HCT116 (cell line): ENCODE results near the gene PTGS1. TPM values are rescaled to one million over a fixed set of nuclear protein-coding genes. Genes with fewer than 3 reads are reported as not detected.

Experiments
- ATAC-seq: fragments of 200-7000 bp; cut with Tn5 transposase; 2 replicates; pipeline ENCODE4 v1.9.1; 2020; ENCODE audit warnings: mild to moderate bottlenecking, moderate library complexity
- BruUV-seq: library from RNA; stranded (reverse); fragments of 400-500 nt; replicated peaks from 2 replicates; lab custom pipeline; 2021; lab: Mats Ljungman, UMichigan
- CTCF ChIA-PET: fragments of 300-600 bp; sonication (Branson Sonifier 250); formaldehyde crosslinking; loops from one replicate; lab custom pipeline; 2021; ENCODE audit warnings: antibody characterized with exemption; lab: Charles Lee
- POLR2A ChIA-PET: fragments of 300-600, 350-600 bp; sonication (Branson Sonifier 250); formaldehyde crosslinking; loops from one replicate; lab custom pipeline; 2021; ENCODE audit warnings: antibody characterized with exemption; lab: Charles Lee
- RAD21 ChIA-PET, 2 experiments: fragments of 300-600 bp; sonication (Branson Sonifier 250); formaldehyde crosslinking; loops; one replicate each; lab custom pipeline; 2023; ENCODE audit warnings: low total read pairs in 2 of 2; ENCODE audit not compliant: uncharacterized antibody in 2 of 2, unreplicated experiment in 2 of 2, low non-redundant PET in 1 of 2; lab: Charles Lee
- DNase-seq: peaks from one replicate; pipeline ENCODE4 v3.0.0-alpha.2; 2010; ENCODE audit warnings: low read depth, low spot score
- H2AFZ ChIP-seq: fragments of 200-600 bp; shearing (Covaris generic), sonication (generic); 2 replicates; pipeline ENCODE4 v1.6.1; 2017; ENCODE audit warnings: low read depth, mixed run types, mixed read lengths, antibody characterized with exemption, low read length; ENCODE audit not compliant: poor library complexity, severe bottlenecking
- H3K27ac ChIP-seq: 2 replicates; pipeline ENCODE4 v1.5.1; 2012; ENCODE audit warnings: low read depth, low read length
- H3K27me3 ChIP-seq: fragments of 200-600 bp; sonication (generic); 2 replicates; pipeline ENCODE4 v1.6.1; 2016; ENCODE audit warnings: mixed run types, low read length, mixed read lengths; ENCODE audit not compliant: insufficient read depth
- H3K36me3 ChIP-seq, 2 experiments: fragments of 200-500 bp in 1 of 2; fragments of 200-600 bp in 1 of 2; sonication (Bioruptor generic) in 1 of 2; sonication (generic) in 1 of 2; 2 replicates each; pipeline versions ENCODE4 v1.5.1 to v1.6.1; 2014 to 2016; ENCODE audit warnings: low read length in 2 of 2, inconsistent platforms in 1 of 2, mixed read lengths in 1 of 2, mixed run types in 1 of 2; ENCODE audit not compliant: insufficient read depth in 2 of 2, control insufficient read depth in 1 of 2
- H3K4me1 ChIP-seq, 2 experiments: fragments of 200-600 bp in 1 of 2; sonication (generic) in 1 of 2; 2 replicates each; pipeline versions ENCODE4 v1.5.1 to v1.6.1; 2012 to 2017; ENCODE audit warnings: low read length in 2 of 2, inconsistent platforms in 1 of 2, mild to moderate bottlenecking in 1 of 2, mixed read lengths in 1 of 2, mixed run types in 1 of 2, moderate library complexity in 1 of 2; ENCODE audit not compliant: insufficient read depth in 2 of 2, control insufficient read depth in 1 of 2
- H3K4me2 ChIP-seq: fragments of 200-600 bp; sonication (generic); 2 replicates; pipeline ENCODE4 v1.6.1; 2017; ENCODE audit warnings: mixed run types, low read length, mixed read lengths
- H3K4me3 ChIP-seq, 2 experiments: fragments of 200-600 bp in 1 of 2; sonication (generic) in 1 of 2; replicated peaks in 1 of 2; 2 replicates each; pipeline ENCODE4 v1.5.1; 2011 to 2016; ENCODE audit warnings: low read length in 2 of 2, control low read depth in 1 of 2, low read depth in 1 of 2, mild to moderate bottlenecking in 1 of 2, mixed read lengths in 1 of 2, mixed run types in 1 of 2
- H3K79me2 ChIP-seq: fragments of 200-600 bp; sonication (generic); 2 replicates; pipeline ENCODE4 v1.6.1; 2017; ENCODE audit warnings: mild to moderate bottlenecking, mixed run types, low read length, moderate library complexity, mixed read lengths; ENCODE audit not compliant: insufficient read depth
- H3K9ac ChIP-seq: fragments of 200-600 bp; sonication (generic); 2 replicates; pipeline ENCODE4 v1.6.1; 2016; ENCODE audit warnings: low read length, mixed read lengths
- H3K9me2 ChIP-seq: fragments of 200-600 bp; sonication (generic), shearing (Covaris generic); 2 replicates; pipeline ENCODE4 v1.6.1; 2017; ENCODE audit warnings: mixed run types, mild to moderate bottlenecking, moderate library complexity; ENCODE audit not compliant: insufficient read depth
- H3K9me3 ChIP-seq, 2 experiments: fragments of 200-500 bp in 1 of 2; fragments of 200-600 bp in 1 of 2; sonication (Bioruptor generic) in 1 of 2; sonication (generic) in 1 of 2; 2 replicates each; pipeline ENCODE4 v1.6.1; 2014 to 2017; ENCODE audit warnings: low read length in 2 of 2, mixed read lengths in 2 of 2, inconsistent platforms in 1 of 2, low read depth in 1 of 2, mild to moderate bottlenecking in 1 of 2, mixed run types in 1 of 2, moderate library complexity in 1 of 2; ENCODE audit not compliant: control insufficient read depth in 1 of 2, insufficient read depth in 1 of 2
- H4K20me1 ChIP-seq: fragments of 200-600 bp; sonication (generic), shearing (Covaris generic); 2 replicates; pipeline ENCODE4 v1.6.1; 2017; ENCODE audit warnings: mixed run types, mild to moderate bottlenecking, moderate library complexity; ENCODE audit not compliant: insufficient read depth
- CBX3 ChIP-seq: IDR thresholded peaks from 2 replicates; pipeline ENCODE4 v1.6.1; 2012; ENCODE audit warnings: low read depth
- EGR1 ChIP-seq: IDR thresholded peaks from 2 replicates; pipeline ENCODE4 v1.6.1; 2012; ENCODE audit warnings: low read depth
- EZH2phosphoT487 ChIP-seq: fragments of 200-600 bp; IDR thresholded peaks from 2 replicates; pipeline ENCODE4 v1.6.1; 2018; ENCODE audit warnings: antibody characterized with exemption, borderline replicate concordance
- FOSL1 ChIP-seq: IDR thresholded peaks from 2 replicates; pipeline ENCODE4 v1.6.1; 2012; ENCODE audit warnings: low read depth
- POLR2AphosphoS5 ChIP-seq: IDR thresholded peaks from 2 replicates; pipeline ENCODE4 v1.6.1; 2011; ENCODE audit warnings: mild to moderate bottlenecking, low read depth, low read length, moderate library complexity
- RAD21 ChIP-seq: IDR thresholded peaks from 2 replicates; pipeline ENCODE4 v1.6.1; 2012; ENCODE audit warnings: low read depth, mild to moderate bottlenecking
- SIN3A ChIP-seq: IDR thresholded peaks from 2 replicates; pipeline ENCODE4 v1.6.1; 2012; ENCODE audit warnings: low read depth
- SP1 ChIP-seq: IDR thresholded peaks from 2 replicates; pipeline ENCODE4 v1.6.1; 2012; ENCODE audit warnings: low read depth
- SRF ChIP-seq: IDR thresholded peaks from 2 replicates; pipeline ENCODE4 v1.6.1; 2012; ENCODE audit warnings: low read depth
- YY1 ChIP-seq: IDR thresholded peaks from 2 replicates; pipeline ENCODE4 v1.6.1; 2011; ENCODE audit warnings: low read length, low read depth, moderate library complexity, mild to moderate bottlenecking; ENCODE audit not compliant: insufficient replicate concordance; ENCODE audit errors: extremely low read depth
- ZFX ChIP-seq: fragments of 450-650 bp; IDR thresholded peaks from 2 replicates; pipeline ENCODE4 v1.6.1; 2017
- ZNF274 ChIP-seq: fragments of 200-500 bp; sonication (Bioruptor generic); IDR thresholded peaks from 2 replicates; pipeline ENCODE4 v1.6.1; 2014; ENCODE audit warnings: mild to moderate bottlenecking, low read depth, low read length, inconsistent platforms
- intact Hi-C: fragments of 100-400 bp; cut with micrococcal nuclease; formaldehyde crosslinking; loops from 2 replicates; pipeline ENCODE4 v1.10.0; 2022
- total RNA-seq: library from RNA; stranded (reverse); gene quantifications from one replicate; pipeline ENCODE4 v1.2.1, GENCODE V29; 2021; ENCODE audit not compliant: unreplicated experiment
- TF ChIP-seq, protein P1 (sequence below): IDR thresholded peaks from 2 replicates; pipeline ENCODE4 v1.6.1; 2011; ENCODE audit warnings: mild to moderate bottlenecking, low read length, moderate library complexity; ENCODE audit not compliant: insufficient replicate concordance; ENCODE audit errors: extremely low read depth
- TF ChIP-seq, protein P2 (sequence below): IDR thresholded peaks from 2 replicates; pipeline ENCODE4 v1.6.1; 2012

Gene PTGS1
- total RNA-seq, 1 experiment from 2014 or later: 3.5 TPM

DNA sequence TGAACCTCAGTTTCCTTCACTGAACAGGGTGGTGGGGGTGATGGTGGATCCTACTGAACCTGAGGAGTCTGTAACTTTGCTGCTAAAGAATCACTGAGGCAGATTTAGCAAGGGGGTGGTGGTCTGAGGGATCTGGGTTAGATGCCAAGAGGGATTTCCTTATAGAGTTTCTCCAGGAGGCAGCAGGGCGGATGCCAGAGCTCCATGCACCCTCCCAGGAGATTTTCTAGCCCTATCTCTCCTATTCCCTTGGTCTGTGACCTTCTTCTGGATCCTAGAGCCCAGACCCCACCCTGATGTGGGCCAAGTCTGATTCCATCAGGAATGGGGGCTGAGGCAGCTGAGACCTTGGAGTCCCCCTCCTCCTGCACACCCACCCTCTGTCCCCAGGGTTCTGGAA, 6.0 kb downstream of the PTGS1 start:
- Histone ChIP-seq H3K4me2 (peak overlapping the region; percentile 21; the same call in 1 of the 2 replicates), H3K36me3 (no peaks in the 10 kb centered on the region), H3K9me3 (peaks cover 3 to 11% of the 10 kb centered on the region in 2 experiments; a peak in 2 of 4 replicates), H3K27ac (no peak overlapping the region), H3K27me3 (no peaks in the 10 kb centered on the region), H3K9ac (no peak overlapping the region), H3K4me3 (no peak overlapping the region)
- intact Hi-C loops: no loop called here
- POLR2A ChIA-PET: no interaction called here
- no peak for ATAC-seq
- no peak for TF ChIP-seq YY1
- TF ChIP-seq, protein P1, sequence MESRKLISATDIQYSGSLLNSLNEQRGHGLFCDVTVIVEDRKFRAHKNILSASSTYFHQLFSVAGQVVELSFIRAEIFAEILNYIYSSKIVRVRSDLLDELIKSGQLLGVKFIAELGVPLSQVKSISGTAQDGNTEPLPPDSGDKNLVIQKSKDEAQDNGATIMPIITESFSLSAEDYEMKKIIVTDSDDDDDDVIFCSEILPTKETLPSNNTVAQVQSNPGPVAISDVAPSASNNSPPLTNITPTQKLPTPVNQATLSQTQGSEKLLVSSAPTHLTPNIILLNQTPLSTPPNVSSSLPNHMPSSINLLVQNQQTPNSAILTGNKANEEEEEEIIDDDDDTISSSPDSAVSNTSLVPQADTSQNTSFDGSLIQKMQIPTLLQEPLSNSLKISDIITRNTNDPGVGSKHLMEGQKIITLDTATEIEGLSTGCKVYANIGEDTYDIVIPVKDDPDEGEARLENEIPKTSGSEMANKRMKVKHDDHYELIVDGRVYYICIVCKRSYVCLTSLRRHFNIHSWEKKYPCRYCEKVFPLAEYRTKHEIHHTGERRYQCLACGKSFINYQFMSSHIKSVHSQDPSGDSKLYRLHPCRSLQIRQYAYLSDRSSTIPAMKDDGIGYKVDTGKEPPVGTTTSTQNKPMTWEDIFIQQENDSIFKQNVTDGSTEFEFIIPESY: no peak
- TF ChIP-seq EGR1: no peak
- no peak for TF ChIP-seq RAD21
- TF ChIP-seq FOSL1: no peak
- TF ChIP-seq, protein P2, sequence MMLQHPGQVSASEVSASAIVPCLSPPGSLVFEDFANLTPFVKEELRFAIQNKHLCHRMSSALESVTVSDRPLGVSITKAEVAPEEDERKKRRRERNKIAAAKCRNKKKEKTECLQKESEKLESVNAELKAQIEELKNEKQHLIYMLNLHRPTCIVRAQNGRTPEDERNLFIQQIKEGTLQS: no peak
- no peak for TF ChIP-seq EZH2phosphoT487
- TF ChIP-seq POLR2AphosphoS5: no peak
- TF ChIP-seq SIN3A: no peak
- no peak for TF ChIP-seq CBX3
- TF ChIP-seq ZNF274: no peak
- no peak for TF ChIP-seq ZFX
- no peak for TF ChIP-seq SRF
- TF ChIP-seq SP1: no peak
- TF ChIP-seq, all 23 proteins: peak for 0
- ChIA-PET CTCF (no interaction called here), RAD21 (no interaction called here)
- BruUV-seq: no TSS peak
- no peak for DNase-seq
- Histone ChIP-seq H2AFZ (no peak overlapping the region), H3K79me2 (no peaks in the 10 kb centered on the region), H3K9me2 (no peaks in the 10 kb centered on the region), H3K4me1 (peaks cover 4 to 19% of the 10 kb centered on the region in 2 experiments; a peak in 2 of 4 replicates), H4K20me1 (no peaks in the 10 kb centered on the region)
